ENCODE results near the gene RXRG. TPM values are rescaled to one million over a fixed set of nuclear protein-coding genes. Genes with fewer than 3 reads are reported as not detected.

RXRG gene
- polyA plus RNA-seq, 1 donor from 2014 or later: 0.78 TPM

DNA sequence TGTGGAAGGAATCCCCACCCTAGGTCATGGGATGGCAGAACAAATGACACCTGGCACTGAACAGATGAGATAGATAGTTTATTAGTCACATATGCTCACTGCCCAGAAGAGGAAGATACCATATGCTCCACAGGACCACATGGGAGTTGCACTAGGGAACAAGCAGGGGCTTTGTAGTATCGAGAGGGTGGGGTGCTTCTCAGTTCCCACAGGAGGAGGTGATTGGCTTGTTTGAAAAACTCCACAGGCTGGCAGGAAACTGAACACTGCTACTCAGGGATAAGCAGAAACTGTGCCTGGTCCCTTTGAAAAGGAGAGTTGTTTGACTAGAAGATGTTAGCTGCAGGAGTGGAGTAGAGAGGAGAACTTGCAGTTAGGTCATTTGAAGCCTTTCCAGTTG is 31.9 kb upstream of the RXRG start:
- no peaks in the 10 kb centered on the region for H3K27me3 ChIP-seq (ENCODE audit: insufficient read depth, low read depth, low read length)
- no peak overlapping the region for H3K27ac ChIP-seq (ENCODE audit: low read length)
- H3K9me2 ChIP-seq (ENCODE audit: insufficient read depth, low read length): no peaks in the 10 kb centered on the region
- no peak overlapping the region for H3K4me2 ChIP-seq (ENCODE audit: low read length)
- H3F3A ChIP-seq (ENCODE audit: insufficient read depth, low read length, poor library complexity, severe bottlenecking): no peaks in the 10 kb centered on the region
- no peaks in the 10 kb centered on the region for H3K79me2 ChIP-seq (replicated peaks; ENCODE audit: insufficient read depth, low read length)
- no peak overlapping the region for H3K9ac ChIP-seq (ENCODE audit: low read length)
- no peak overlapping the region for H2AFZ ChIP-seq (ENCODE audit: low read depth, low read length)
- H4K20me1 ChIP-seq (ENCODE audit: insufficient read depth): no peaks in the 10 kb centered on the region
- no peaks in the 10 kb centered on the region for H3K36me3 ChIP-seq (ENCODE audit: insufficient read depth, low read length)
- no peaks in the 10 kb centered on the region for H3K9me3 ChIP-seq (ENCODE audit: low read length)
- TF ChIP-seq EP300 (conservative IDR thresholded peaks at IDR 0.05; ENCODE audit: poor library complexity, severe bottlenecking) (no peak), MXI1 (conservative IDR thresholded peaks at IDR 0.05; ENCODE audit: poor library complexity, severe bottlenecking) (no peak), EZH2 (IDR thresholded peaks at IDR 0.05; ENCODE audit: borderline replicate concordance, insufficient read depth, low read length, poor library complexity, severe bottlenecking) (no peak), RAD21 (conservative IDR thresholded peaks at IDR 0.05) (no peak), POLR2AphosphoS5 (IDR thresholded peaks at IDR 0.05) (no peak), TAF1 (IDR thresholded peaks at IDR 0.05; ENCODE audit: low read depth) (no peak), SMC3 (conservative IDR thresholded peaks at IDR 0.05; ENCODE audit: poor library complexity) (no peak)
- TF ChIP-seq, protein P1, sequence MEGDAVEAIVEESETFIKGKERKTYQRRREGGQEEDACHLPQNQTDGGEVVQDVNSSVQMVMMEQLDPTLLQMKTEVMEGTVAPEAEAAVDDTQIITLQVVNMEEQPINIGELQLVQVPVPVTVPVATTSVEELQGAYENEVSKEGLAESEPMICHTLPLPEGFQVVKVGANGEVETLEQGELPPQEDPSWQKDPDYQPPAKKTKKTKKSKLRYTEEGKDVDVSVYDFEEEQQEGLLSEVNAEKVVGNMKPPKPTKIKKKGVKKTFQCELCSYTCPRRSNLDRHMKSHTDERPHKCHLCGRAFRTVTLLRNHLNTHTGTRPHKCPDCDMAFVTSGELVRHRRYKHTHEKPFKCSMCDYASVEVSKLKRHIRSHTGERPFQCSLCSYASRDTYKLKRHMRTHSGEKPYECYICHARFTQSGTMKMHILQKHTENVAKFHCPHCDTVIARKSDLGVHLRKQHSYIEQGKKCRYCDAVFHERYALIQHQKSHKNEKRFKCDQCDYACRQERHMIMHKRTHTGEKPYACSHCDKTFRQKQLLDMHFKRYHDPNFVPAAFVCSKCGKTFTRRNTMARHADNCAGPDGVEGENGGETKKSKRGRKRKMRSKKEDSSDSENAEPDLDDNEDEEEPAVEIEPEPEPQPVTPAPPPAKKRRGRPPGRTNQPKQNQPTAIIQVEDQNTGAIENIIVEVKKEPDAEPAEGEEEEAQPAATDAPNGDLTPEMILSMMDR (IDR thresholded peaks at IDR 0.05; ENCODE audit: poor library complexity, severe bottlenecking): no peak
- H3K4me3 ChIP-seq (ENCODE audit: low read length): no peak overlapping the region

DNA sequence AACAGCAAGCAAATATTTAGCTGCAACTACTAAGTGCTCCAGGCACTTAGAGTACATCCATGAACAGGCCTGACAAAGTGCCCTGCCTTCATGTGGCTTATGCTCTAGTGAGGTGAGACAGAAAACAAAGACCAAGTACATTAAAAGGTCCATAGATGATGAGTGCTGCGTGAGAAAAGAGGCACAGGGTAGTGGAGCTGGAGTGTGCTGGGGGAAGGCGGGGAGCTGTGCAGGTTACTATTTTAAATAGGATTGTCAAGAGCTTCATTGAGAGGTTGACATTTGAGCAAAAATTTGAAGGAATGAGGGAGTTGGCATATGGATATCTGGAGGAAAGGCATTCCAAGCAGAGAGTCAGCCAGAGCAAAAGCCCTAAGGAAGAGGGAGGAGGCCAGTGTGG is 29.3 kb upstream of the RXRG start:
- no peak overlapping the region for H2AFZ ChIP-seq (ENCODE audit: low read depth, low read length)
- no peak overlapping the region for H3K4me3 ChIP-seq (ENCODE audit: low read length)
- H4K20me1 ChIP-seq (ENCODE audit: insufficient read depth): no peaks in the 10 kb centered on the region
- H3F3A ChIP-seq (ENCODE audit: insufficient read depth, low read length, poor library complexity, severe bottlenecking): no peaks in the 10 kb centered on the region
- no peaks in the 10 kb centered on the region for H3K79me2 ChIP-seq (replicated peaks; ENCODE audit: insufficient read depth, low read length)
- H3K27ac ChIP-seq (ENCODE audit: low read length): no peak overlapping the region
- H3K9me3 ChIP-seq (ENCODE audit: low read length): no peaks in the 10 kb centered on the region
- no peaks in the 10 kb centered on the region for H3K36me3 ChIP-seq (ENCODE audit: insufficient read depth, low read length)
- TF ChIP-seq EZH2 (IDR thresholded peaks at IDR 0.05; ENCODE audit: borderline replicate concordance, insufficient read depth, low read length, poor library complexity, severe bottlenecking) (no peak), SMC3 (conservative IDR thresholded peaks at IDR 0.05; ENCODE audit: poor library complexity) (no peak), EP300 (conservative IDR thresholded peaks at IDR 0.05; ENCODE audit: poor library complexity, severe bottlenecking) (no peak), RAD21 (conservative IDR thresholded peaks at IDR 0.05) (no peak), MXI1 (conservative IDR thresholded peaks at IDR 0.05; ENCODE audit: poor library complexity, severe bottlenecking) (no peak), TAF1 (IDR thresholded peaks at IDR 0.05; ENCODE audit: low read depth) (no peak), POLR2AphosphoS5 (IDR thresholded peaks at IDR 0.05) (no peak)
- TF ChIP-seq, protein P2, sequence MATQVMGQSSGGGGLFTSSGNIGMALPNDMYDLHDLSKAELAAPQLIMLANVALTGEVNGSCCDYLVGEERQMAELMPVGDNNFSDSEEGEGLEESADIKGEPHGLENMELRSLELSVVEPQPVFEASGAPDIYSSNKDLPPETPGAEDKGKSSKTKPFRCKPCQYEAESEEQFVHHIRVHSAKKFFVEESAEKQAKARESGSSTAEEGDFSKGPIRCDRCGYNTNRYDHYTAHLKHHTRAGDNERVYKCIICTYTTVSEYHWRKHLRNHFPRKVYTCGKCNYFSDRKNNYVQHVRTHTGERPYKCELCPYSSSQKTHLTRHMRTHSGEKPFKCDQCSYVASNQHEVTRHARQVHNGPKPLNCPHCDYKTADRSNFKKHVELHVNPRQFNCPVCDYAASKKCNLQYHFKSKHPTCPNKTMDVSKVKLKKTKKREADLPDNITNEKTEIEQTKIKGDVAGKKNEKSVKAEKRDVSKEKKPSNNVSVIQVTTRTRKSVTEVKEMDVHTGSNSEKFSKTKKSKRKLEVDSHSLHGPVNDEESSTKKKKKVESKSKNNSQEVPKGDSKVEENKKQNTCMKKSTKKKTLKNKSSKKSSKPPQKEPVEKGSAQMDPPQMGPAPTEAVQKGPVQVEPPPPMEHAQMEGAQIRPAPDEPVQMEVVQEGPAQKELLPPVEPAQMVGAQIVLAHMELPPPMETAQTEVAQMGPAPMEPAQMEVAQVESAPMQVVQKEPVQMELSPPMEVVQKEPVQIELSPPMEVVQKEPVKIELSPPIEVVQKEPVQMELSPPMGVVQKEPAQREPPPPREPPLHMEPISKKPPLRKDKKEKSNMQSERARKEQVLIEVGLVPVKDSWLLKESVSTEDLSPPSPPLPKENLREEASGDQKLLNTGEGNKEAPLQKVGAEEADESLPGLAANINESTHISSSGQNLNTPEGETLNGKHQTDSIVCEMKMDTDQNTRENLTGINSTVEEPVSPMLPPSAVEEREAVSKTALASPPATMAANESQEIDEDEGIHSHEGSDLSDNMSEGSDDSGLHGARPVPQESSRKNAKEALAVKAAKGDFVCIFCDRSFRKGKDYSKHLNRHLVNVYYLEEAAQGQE (IDR thresholded peaks at IDR 0.05; ENCODE audit: borderline replicate concordance): no peak
- TF ChIP-seq, protein P1 (IDR thresholded peaks at IDR 0.05; ENCODE audit: poor library complexity, severe bottlenecking): no peak
- H3K9ac ChIP-seq (ENCODE audit: low read length): no peak overlapping the region
- H3K27me3 ChIP-seq (ENCODE audit: insufficient read depth, low read depth, low read length): no peaks in the 10 kb centered on the region
- no peak overlapping the region for H3K4me2 ChIP-seq (ENCODE audit: low read length)
- H3K9me2 ChIP-seq (ENCODE audit: insufficient read depth, low read length): no peaks in the 10 kb centered on the region
